Measurements from ENCODE around the gene TNRC6B. TPM values are rescaled to one million over a fixed set of nuclear protein-coding genes. Genes with fewer than 3 reads are reported as not detected.

Gene TNRC6B
- total RNA-seq, 1 experiment from 2014 or later, result 52.2 TPM

DNA sequence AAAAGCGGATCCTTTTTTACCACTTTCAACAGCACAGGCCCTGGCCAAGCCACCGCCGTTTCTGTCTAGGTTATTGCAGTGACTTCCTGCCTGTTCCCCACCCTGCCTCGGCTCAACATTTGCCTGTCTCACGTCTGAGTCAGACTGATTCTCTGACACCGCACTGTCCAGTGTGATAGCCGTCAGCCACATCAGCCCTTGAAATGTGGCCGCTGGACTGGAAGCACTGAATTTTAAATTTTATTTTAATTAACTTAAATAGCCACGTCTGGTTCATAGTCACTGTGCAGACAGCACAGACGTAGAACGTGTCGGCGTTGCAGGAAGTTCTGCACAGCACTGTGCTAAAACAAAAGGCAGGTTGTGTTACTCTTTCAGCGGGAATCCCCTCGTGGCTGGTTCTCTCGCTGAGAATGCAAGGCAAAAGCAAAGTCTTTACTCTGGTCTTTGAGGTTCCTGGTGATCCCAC is 112.3 kb downstream of the TNRC6B start:
- Histone ChIP-seq H3K4me3 (ENCODE audit: low read depth, low read length, poor library complexity, severe bottlenecking) (no peak overlapping the region), H3K9me3 (ENCODE audit: low read depth, low read length, poor library complexity, severe bottlenecking) (no peaks in the 10 kb centered on the region), H3K4me1 (ENCODE audit: insufficient read depth, low read length, poor library complexity, severe bottlenecking) (no peaks in the 10 kb centered on the region), H3K36me3 (ENCODE audit: insufficient read depth, low read length, poor library complexity, severe bottlenecking) (peaks cover 55% of the 10 kb centered on the region), H3K27ac (ENCODE audit: low read depth, low read length, poor library complexity, severe bottlenecking) (no peak overlapping the region), H3K27me3 (replicated peaks; ENCODE audit: insufficient read depth, low read depth, low read length, poor library complexity) (no peaks in the 10 kb centered on the region)
- ChIA-PET CTCF (no interaction called here), POLR2A (ENCODE audit: low non-redundant PET) (no interaction called here)
- TF ChIP-seq, protein P1, sequence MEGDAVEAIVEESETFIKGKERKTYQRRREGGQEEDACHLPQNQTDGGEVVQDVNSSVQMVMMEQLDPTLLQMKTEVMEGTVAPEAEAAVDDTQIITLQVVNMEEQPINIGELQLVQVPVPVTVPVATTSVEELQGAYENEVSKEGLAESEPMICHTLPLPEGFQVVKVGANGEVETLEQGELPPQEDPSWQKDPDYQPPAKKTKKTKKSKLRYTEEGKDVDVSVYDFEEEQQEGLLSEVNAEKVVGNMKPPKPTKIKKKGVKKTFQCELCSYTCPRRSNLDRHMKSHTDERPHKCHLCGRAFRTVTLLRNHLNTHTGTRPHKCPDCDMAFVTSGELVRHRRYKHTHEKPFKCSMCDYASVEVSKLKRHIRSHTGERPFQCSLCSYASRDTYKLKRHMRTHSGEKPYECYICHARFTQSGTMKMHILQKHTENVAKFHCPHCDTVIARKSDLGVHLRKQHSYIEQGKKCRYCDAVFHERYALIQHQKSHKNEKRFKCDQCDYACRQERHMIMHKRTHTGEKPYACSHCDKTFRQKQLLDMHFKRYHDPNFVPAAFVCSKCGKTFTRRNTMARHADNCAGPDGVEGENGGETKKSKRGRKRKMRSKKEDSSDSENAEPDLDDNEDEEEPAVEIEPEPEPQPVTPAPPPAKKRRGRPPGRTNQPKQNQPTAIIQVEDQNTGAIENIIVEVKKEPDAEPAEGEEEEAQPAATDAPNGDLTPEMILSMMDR (conservative IDR thresholded peaks at IDR 0.05; ENCODE audit: low read depth, low read length), result no peak
- no peak for TF ChIP-seq EZH2 (IDR thresholded peaks at IDR 0.05; ENCODE audit: borderline replicate concordance, low read depth, low read length, poor library complexity, severe bottlenecking)
- no TSS peak for BruUV-seq (replicated peaks)
- intact Hi-C loops (cut with micrococcal nuclease; ENCODE audit: unreplicated experiment), result no loop called here
- DNase-seq (ENCODE audit: low spot score), result no peak

DNA sequence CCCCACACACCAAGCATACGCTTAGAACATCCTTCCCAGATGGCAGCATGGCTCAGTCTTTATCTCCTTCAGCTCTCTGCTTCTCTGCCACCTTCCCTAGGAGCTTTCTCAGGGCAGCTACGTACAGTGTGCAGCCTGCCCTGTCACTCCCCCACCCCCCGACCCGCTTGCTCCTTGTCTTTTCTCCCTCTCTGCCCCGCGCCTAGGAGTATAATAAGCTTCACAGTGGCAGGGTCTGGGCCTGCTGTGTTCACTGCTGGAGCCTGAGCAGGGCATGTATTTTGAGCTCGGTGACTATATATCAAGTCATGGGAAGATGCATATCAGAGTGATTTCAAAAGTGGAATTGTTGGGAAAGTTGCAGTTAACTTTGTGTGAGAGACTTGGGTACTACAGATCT is 112.8 kb downstream of the TNRC6B start:
- H3K9me3 ChIP-seq (ENCODE audit: low read depth, low read length, poor library complexity, severe bottlenecking), result no peaks in the 10 kb centered on the region
- H3K4me1 ChIP-seq (ENCODE audit: insufficient read depth, low read length, poor library complexity, severe bottlenecking), result no peaks in the 10 kb centered on the region
- TF ChIP-seq, protein P1 (conservative IDR thresholded peaks at IDR 0.05; ENCODE audit: low read depth, low read length), result no peak
- no peak for TF ChIP-seq EZH2 (IDR thresholded peaks at IDR 0.05; ENCODE audit: borderline replicate concordance, low read depth, low read length, poor library complexity, severe bottlenecking)
- ChIA-PET CTCF (no interaction called here), POLR2A (ENCODE audit: low non-redundant PET) (no interaction called here)
- no peaks in the 10 kb centered on the region for H3K27me3 ChIP-seq (replicated peaks; ENCODE audit: insufficient read depth, low read depth, low read length, poor library complexity)
- DNase-seq (ENCODE audit: low spot score), result no peak
- BruUV-seq (replicated peaks), result no TSS peak
- intact Hi-C loops (cut with micrococcal nuclease; ENCODE audit: unreplicated experiment), result no loop called here
- peaks cover 54% of the 10 kb centered on the region for H3K36me3 ChIP-seq (ENCODE audit: insufficient read depth, low read length, poor library complexity, severe bottlenecking)
- no peak overlapping the region for H3K27ac ChIP-seq (ENCODE audit: low read depth, low read length, poor library complexity, severe bottlenecking)
- no peak overlapping the region for H3K4me3 ChIP-seq (ENCODE audit: low read depth, low read length, poor library complexity, severe bottlenecking)

DNA sequence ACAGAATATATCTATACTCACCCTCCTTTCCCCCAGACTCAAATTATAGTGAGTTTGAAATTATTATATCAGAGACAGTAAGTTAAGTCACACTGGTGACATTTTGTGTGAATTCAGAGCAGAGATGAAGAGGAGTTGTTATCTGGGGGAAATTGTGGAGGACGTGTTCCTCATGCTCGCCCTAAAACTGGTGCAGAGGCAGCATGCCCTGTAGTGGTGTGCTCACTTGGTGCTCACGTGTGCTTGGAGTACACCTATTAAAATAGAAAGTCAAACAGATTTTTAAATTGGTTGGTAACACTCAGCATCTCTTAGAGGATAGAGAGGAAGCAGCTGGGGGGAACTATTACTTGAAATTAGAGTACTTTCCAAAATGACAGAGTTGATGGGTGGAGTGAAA is 117.0 kb downstream of the TNRC6B start:
- TF ChIP-seq, protein P1 (conservative IDR thresholded peaks at IDR 0.05; ENCODE audit: low read depth, low read length), result no peak
- no peak for TF ChIP-seq EZH2 (IDR thresholded peaks at IDR 0.05; ENCODE audit: borderline replicate concordance, low read depth, low read length, poor library complexity, severe bottlenecking)
- H3K36me3 ChIP-seq (ENCODE audit: insufficient read depth, low read length, poor library complexity, severe bottlenecking), result peaks cover 23% of the 10 kb centered on the region
- no peak overlapping the region for H3K27ac ChIP-seq (ENCODE audit: low read depth, low read length, poor library complexity, severe bottlenecking)
- DNase-seq (ENCODE audit: low spot score), result no peak
- BruUV-seq (replicated peaks), result no TSS peak
- POLR2A ChIA-PET (ENCODE audit: low non-redundant PET), result no interaction called here
- H3K4me1 ChIP-seq (ENCODE audit: insufficient read depth, low read length, poor library complexity, severe bottlenecking), result no peaks in the 10 kb centered on the region
- no peaks in the 10 kb centered on the region for H3K9me3 ChIP-seq (ENCODE audit: low read depth, low read length, poor library complexity, severe bottlenecking)
- no peak overlapping the region for H3K4me3 ChIP-seq (ENCODE audit: low read depth, low read length, poor library complexity, severe bottlenecking)
- CTCF ChIA-PET, result no interaction called here
- intact Hi-C loops (cut with micrococcal nuclease; ENCODE audit: unreplicated experiment), result no loop called here
- H3K27me3 ChIP-seq (replicated peaks; ENCODE audit: insufficient read depth, low read depth, low read length, poor library complexity), result no peaks in the 10 kb centered on the region
